ENCODE data around the gene DLEC1.

DLEC1 gene

GRCh38 chr3:38002940-38003339 is 36.1 kb upstream of the DLEC1 start:
- no peak for DNase-seq

DNA sequence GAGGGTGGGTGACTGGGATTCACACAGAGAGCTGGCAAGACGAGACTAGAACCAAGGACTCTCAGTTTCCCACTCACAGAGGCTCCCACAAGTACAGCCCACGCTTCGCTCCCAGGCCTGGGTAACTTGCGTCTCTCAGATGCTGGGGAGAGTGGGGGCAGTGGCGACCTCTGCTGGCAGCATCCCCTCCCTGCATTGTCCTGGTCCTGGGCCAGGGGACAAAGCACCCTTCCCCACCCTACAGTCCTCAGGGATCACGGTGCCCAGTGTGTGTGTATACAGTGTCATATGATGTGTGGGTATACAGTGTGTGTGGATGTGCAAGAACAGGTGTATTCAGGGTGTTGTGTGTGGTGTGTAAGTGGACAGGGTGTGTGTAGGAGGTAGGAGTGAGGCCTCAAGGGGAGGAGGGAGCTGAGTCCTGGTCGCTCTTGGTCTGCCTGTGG is 35.6 kb upstream of the DLEC1 start:
- DNase-seq = peak; percentile 81

DNA sequence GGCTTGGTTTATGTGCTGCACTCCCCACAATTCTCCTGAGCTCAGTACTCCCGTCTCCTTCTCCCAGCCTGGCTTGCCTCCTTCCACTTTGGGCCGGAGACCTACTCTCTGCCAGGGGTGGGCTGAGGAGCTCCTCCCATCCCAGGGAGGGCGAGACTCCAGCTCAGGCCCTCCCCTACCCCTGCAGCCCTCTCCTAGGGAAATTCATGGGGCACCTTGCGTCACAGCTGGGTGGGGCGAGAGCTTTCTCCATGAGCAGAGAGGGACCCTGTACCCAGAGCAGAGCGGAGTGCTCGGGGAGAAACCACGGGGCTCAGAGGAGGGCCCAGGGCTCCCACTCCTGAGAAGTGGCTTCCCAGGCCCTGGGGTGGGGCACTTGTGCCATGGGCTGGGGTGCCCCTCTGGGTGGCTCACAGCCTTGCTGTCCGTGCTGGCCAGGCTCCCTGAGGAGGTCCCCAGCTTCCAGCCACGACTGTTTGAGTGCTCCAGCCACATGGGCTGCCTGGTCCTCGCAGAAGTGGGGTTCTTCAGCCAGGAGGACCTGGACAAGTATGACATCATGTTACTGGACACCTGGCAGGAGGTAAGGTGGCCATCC is 35.1 kb upstream of the DLEC1 start:
- DNase-seq = no peak

DNA sequence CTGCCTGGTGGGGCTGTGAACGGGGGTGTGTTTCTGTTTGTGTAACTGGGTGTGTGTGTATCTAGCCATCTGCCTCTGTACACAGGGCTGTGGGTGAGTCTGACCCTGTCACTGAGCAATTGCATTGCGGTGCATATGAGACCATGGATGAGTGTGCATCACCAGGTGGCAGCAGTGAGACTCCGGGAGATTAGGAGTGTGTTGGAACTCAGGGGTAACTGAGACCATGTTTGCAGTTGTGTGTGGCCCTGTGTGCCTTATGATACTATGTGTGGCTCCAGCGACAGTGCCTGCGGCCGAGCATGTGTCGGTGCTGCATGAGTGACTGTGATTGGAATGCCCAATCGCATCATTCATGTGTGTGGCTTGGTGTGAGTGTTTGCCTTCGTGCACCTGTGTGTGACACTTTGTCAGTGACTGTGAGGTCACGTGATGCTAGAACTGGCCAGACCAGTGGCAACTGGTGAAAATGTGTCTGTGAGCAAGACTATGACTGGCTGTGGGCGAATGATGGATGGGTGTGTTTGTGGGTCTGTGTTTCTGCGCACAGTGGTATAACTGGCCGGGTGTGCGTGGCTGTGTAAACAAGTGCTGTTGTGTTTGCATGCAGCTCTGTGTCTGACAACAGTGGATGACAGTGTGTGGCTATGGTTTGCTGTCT is 34.5 kb upstream of the DLEC1 start:
- peak; percentile 67 for DNase-seq

- DNase-seq = no peak
Observed at GRCh38 chr3:38005076-38006020, 33.7 kb upstream of the DLEC1 start.

DNA sequence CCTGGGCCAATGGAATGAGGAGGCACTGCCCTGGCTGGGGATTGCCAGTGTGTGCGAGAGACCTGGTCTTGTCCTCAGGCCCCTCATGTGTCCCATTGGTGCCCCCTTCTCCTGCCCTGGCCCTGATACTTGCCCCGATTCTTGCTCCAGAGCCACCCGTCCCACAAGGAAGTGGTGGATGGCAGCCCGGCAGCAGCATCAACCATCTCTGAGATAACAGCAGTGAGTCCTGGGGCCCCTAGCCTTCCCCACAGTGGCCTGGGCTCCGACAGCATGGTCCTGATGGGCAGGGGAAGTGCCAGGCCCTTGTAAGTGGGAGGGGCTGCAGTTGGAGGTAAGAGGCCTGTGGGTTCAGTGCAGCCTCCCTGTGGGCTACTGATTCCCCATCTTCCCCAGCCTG is 33.0 kb upstream of the DLEC1 start:
- DNase-seq = no peak

- no peak for DNase-seq
Observed at GRCh38 chr3:38006445-38006995, 32.5 kb upstream of the DLEC1 start.

GRCh38 chr3:38007754-38008090 is 31.3 kb upstream of the DLEC1 start:
- DNase-seq = no peak

DNA sequence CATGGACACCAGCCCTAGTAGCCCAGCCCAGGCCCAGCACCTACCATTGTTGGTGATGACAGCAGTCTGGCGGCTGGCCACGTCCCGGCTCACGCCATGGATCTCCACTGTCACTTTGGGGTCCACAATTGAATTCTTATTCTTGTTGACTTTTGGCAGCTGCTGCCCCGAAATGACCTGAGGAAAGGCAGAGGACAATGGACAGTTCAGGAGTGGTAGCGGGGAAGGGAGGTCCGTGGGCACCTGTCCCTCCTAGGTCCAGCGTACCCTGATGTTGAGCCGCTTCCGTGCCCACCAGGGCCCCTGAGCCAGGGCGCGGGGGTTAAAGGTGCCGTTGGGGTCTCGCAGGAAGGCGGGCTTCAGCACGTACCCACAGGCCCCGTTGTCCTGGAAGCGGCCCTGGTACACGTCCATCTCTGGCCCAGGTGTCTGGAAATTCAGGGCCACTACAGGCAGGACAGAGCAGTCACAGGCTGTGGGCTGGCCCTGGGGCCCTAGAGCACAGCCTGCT is 30.8 kb upstream of the DLEC1 start:
- DNase-seq = no peak

DNA sequence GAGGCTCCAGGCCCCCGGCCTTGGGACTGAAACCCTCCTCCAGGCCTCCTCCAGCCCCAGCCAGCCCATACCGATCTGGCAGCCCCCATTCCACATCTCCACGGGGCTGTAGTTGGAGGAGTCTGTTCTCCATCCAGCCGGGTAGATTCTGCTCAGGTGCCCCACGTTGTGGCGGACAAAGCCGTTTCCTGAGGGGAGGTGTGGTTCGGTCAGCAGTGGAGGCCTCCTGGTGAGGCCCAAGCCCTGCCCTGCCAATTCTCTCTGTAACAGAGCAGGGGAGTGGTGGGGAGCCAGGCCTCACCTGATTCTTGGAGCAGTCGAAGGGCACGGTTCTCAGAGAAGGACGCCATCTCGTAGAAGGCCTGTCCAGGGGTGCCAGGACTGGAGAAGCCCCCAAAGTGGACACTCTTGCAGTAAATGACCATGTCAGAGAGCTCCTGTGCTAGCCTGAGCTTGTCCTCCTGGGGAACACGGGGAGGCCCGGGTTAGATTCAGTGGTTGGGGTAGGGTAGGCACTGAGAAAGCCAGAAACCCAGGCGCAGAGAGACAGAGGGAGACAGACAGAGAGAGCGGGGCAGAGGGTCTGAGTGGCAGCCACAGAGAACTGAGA is 29.9 kb upstream of the DLEC1 start:
- DNase-seq = no peak

- no peak for DNase-seq
Observed at GRCh38 chr3:38009807-38010591, 29.0 kb upstream of the DLEC1 start.

DNA sequence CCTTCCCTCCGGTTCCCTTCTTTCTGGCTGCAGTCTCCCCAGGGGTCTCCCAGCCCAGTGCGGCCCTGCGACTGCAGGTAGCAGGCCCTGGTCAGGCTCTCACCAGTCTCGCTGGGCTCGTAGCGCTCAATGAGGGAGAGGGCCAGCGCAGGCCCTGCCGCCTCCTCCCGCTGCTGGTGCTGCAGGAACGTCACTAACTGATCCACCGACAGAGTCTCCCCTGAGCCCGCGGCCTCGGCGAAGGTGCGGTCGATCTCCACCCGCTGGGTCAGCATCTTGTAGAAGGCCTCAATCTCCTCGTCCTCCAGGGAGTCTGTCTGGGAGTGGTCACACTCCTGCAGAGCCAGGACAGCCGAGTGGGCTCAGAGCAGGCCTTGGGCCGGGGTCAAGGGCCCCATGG is 27.9 kb upstream of the DLEC1 start:
- no peak for DNase-seq

GRCh38 chr3:38015485-38015884 is 23.5 kb upstream of the DLEC1 start:
- no peak for DNase-seq

- DNase-seq = no peak
Observed at GRCh38 chr3:38015984-38016383, 23.0 kb upstream of the DLEC1 start.

DNA sequence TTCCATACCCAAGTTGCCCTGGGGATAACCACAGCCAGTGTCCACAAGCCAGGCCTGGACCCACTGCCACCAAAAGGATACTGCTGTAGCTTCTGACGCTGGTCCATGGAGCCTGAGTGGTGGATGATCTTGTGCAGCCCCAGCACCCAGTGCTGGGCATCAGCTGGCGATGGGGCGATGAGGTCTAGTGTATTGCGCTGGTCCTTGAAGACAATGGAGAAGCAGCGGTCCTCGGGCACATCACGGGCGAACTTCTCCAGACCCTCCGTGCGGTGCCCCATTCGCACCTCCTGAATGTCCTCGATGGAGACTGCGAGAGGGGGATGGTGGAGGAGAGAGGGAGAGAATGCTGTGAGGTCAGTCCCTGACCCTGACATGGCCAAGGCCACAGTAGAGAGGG is 22.6 kb upstream of the DLEC1 start:
- DNase-seq = no peak

DNA sequence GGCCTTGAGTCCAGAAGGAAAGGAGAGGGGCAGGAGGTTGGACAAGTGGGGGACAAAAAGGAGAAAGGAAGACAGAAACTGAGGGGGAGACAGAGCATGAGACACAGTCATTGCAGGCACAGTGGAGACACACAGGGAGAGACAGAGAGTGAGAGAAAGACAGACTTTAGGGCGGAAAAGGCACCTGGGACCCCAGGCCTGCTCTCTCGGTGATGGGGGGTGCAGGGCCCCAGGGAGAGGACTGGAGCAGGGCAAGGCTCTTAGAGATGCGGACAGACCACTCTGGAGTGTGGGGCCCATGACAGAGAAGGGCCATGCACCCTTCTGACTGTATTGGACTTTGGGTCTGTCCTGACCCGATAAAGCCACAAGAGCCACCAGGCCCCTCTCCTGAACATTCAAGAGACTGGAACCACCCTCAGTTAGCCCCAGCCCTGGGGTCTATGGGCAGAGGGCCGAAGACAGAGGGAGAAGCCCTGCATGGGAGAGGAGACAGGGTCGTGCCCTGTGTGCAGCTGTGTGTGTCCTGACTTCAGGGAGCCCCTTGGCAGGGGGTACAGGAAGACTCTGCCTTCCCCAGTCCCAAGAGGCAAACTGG is 22.1 kb upstream of the DLEC1 start:
- no peak for DNase-seq

GRCh38 chr3:38017445-38018295 is 21.3 kb upstream of the DLEC1 start:
- no peak for DNase-seq

DNA sequence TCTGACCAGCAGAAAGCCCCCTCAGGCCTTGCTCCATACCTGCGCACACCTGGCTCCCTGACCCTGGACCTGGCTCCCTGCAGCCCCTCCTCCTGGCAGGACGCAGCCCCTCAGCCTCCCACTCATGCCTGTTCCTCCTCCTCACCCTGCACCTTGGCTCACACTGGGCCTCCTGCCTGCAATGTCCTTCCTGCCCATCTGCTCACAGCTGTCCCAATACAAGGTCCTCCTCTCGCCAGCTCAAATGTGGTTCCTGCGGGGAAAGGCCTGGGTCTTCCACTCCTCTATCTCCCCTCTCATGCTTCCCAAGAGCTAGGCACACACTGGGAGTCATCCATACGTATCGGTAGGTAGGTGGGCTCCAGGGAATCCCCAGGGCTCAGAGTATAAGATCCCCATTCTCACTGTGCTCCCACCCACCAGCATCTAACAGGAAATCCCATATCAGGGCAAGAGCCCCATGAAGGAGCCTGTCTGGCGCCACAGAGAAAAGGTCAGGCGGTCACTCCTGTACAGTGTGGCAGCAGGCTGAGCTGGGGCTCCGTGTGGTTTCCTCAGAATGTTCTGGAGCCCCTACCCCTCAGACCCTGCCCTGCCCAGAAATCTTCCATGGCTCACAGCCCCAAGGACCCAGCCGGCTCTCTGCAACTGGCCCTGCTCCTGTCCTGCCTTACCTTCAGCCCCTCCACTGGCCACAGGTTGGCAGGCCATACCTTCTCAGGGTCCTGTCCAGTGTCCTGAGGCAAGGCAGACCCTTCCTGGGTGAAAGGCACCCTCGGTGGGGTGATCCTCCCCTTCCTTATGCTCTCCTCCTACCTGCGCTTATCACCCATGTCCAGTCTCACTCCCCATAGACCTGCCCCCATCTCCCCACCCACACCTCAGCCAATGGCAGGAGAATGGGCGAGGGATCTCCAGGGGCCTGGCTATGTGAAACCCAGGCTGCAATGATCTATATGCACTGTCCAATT is 20.4 kb upstream of the DLEC1 start:
- DNase-seq = no peak

DNA sequence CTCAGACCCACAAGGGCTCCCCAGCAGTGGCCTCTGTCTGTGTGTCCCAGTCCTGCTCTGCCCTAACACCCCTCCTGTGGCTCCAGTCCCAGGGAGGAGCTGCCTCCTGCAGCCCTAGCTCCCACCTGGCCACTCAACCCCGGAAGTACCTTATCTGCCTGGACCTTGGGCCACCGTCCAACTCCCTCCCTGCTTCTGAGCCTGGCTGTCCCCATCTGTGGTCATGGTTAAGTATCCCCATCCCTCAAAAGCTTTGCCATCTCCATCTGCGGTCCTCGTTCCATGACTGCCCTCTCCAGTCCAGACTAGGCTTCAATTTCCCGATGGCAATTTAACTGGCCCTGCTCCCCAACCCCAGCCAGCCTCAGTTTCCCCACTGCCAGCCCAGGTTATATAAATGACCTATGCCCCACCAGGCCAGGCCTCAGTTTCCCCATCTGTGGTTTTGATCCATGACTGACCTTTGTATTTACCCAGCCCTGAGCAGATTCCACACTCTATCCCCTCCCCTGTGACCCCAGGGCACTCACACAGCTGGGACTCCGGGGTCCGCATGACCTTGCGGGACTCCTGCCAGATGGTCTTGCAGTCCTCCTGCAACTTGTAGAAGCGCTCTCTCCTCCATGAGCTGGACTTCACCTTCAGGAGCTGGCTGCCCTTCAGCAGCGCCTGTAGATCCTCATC is 19.2 kb upstream of the DLEC1 start:
- DNase-seq = no peak
